Measurements from ENCODE around the gene SOX15. TPM values are rescaled to one million over a fixed set of nuclear protein-coding genes. Genes with fewer than 3 reads are reported as not detected.

The SOX15 gene
- total RNA-seq, result 18.7 and 19.0 TPM in 2 replicates

DNA sequence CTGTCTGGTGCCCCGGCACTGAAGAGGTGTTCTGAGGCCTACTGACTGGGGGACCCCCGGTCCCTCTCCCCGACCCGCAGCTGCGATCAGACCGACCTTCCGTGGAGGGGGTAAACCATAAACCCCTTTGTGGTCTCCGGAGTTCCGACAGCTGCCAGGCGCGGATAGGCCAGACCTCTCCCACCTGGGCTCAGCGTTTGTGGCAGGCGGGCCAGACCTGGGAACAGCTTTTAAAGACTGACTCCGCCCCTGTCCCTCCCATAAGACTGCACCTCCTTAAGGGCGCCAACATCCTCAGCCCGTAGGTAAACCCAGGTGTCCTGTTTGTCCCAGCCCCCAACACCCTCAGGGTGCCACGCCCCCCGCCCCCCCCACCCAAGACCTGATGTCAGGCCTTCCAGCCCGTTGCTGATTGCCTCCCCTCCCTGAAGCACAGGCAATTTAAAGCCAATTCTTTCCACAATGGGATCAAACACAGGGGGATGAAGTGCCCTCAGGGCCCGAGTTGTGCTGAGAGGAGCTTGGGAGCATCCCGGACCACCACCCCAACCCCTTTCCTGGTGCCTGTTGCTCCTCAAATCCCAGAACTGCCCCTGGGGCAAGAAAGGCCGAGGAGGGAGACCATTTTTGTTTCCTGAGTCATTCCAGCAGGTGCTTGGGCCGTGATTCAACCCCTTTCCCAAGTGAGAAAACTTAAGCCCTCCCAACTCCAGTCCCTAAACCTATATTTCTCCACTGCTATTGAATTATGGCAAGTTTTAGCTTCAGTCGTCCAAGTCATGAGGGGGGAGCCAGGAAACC, at the start of gene SOX15:
Gene SOX15 (minus strand): TSS at position 204 of the 801 bp plus-strand sequence. CDS start 418 bp downstream, outside the sequence.
- H3K4me3 ChIP-seq (ENCODE audit: low read depth, low read length), result peak within 1 kb of the TSS; percentile 21
- DNase-seq (ENCODE audit: low read depth), result no peak
- TF ChIP-seq, protein P1, sequence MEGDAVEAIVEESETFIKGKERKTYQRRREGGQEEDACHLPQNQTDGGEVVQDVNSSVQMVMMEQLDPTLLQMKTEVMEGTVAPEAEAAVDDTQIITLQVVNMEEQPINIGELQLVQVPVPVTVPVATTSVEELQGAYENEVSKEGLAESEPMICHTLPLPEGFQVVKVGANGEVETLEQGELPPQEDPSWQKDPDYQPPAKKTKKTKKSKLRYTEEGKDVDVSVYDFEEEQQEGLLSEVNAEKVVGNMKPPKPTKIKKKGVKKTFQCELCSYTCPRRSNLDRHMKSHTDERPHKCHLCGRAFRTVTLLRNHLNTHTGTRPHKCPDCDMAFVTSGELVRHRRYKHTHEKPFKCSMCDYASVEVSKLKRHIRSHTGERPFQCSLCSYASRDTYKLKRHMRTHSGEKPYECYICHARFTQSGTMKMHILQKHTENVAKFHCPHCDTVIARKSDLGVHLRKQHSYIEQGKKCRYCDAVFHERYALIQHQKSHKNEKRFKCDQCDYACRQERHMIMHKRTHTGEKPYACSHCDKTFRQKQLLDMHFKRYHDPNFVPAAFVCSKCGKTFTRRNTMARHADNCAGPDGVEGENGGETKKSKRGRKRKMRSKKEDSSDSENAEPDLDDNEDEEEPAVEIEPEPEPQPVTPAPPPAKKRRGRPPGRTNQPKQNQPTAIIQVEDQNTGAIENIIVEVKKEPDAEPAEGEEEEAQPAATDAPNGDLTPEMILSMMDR (conservative IDR thresholded peaks at IDR 0.05; ENCODE audit: low read depth, low read length), result no peak

DNA sequence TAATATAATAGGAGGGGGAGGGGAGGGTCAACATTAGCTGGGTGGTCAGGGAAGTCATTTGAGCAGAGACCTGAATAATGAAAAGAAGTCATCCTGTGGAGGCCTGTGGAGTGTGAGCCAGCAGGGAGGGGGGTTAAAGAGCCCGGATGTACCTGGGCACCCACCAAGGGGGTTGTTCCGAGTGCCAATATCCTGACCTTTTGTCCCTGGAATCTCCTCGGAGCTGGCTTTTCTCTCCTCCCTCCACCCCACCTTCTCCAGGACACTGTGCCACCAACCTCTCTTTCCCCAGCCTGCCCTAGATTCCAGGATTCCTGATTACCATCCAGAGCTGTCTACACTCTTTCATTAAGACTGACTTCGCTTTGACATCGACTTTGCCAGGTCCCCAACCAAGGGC, 46.3 kb upstream of the SOX15 start:
- TF ChIP-seq, protein P1 (conservative IDR thresholded peaks at IDR 0.05; ENCODE audit: low read depth, low read length), result no peak
- H3K4me3 ChIP-seq (ENCODE audit: low read depth, low read length), result no peak overlapping the region
- DNase-seq (ENCODE audit: low read depth), result no peak

DNA sequence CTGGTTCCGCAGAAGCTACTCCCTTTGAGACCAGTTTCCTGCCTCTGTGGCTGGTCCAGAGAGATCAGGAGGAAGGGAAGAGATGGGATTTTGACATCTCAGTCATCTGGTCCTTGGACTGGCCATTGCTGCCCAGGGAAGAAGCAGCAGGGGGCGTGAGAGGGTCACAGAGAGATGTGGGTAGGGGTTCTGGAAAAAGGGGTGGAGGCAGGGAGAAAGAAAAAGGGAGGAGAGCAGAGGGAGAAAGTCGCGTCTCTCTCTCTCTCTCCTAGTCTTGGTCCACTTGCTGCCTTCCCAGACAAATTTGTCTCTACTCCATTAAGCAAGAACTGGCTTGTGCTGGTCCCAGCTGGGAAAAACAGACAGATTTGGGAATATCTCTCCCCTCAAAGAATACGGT, 44.5 kb upstream of the SOX15 start:
- no peak for DNase-seq (ENCODE audit: low read depth)
- TF ChIP-seq, protein P1 (conservative IDR thresholded peaks at IDR 0.05; ENCODE audit: low read depth, low read length), result peak; percentile 72
- no peak overlapping the region for H3K4me3 ChIP-seq (ENCODE audit: low read depth, low read length)

DNA sequence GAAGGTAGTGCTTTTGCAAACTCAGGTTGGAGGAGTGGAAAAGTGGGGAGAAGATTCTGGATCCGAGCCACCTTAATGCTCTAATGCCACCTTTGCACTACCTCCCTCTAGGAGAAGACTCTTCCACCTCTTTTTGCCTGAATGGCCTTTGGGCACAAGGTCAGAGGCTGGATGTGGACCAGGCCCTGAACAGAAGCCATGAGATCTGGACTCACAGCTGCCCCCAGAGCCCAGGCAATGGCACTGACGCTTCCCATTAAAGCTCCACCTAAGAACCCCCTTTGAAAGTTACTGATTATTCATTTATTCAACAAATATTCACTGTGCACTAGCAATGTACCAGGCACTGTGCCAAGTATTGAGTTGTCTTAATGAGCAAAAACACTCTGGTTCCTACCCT, 43.2 kb upstream of the SOX15 start:
- TF ChIP-seq, protein P1 (conservative IDR thresholded peaks at IDR 0.05; ENCODE audit: low read depth, low read length), result no peak
- no peak for DNase-seq (ENCODE audit: low read depth)

DNA sequence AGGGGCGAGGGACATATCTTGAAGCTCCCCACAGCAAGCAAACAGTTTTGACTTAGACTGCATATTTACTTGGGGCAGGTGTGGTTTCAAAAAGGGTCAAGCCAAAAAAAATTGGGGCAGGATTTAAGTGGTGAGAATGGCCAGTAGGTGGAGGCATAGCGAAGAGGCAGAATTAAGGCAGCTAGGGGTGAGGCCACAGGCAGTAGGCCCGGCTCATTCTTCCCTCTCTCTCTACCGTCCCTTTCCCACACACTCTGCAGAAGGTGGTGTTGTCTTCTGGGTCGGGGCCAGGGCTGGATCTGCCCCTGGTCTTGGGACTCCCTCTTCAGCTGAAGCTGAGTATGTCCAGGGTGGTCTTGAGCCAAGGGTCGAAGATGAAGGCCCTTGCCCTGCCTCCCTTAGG, 42.6 kb upstream of the SOX15 start:
- DNase-seq (ENCODE audit: low read depth), result no peak
- TF ChIP-seq, protein P1 (conservative IDR thresholded peaks at IDR 0.05; ENCODE audit: low read depth, low read length), result peak; percentile 67
- no peak overlapping the region for H3K4me3 ChIP-seq (ENCODE audit: low read depth, low read length)

More for the DNA sequence above, 43.2 kb upstream of the SOX15 start:
- no peak overlapping the region for H3K4me3 ChIP-seq (ENCODE audit: low read depth, low read length)

DNA sequence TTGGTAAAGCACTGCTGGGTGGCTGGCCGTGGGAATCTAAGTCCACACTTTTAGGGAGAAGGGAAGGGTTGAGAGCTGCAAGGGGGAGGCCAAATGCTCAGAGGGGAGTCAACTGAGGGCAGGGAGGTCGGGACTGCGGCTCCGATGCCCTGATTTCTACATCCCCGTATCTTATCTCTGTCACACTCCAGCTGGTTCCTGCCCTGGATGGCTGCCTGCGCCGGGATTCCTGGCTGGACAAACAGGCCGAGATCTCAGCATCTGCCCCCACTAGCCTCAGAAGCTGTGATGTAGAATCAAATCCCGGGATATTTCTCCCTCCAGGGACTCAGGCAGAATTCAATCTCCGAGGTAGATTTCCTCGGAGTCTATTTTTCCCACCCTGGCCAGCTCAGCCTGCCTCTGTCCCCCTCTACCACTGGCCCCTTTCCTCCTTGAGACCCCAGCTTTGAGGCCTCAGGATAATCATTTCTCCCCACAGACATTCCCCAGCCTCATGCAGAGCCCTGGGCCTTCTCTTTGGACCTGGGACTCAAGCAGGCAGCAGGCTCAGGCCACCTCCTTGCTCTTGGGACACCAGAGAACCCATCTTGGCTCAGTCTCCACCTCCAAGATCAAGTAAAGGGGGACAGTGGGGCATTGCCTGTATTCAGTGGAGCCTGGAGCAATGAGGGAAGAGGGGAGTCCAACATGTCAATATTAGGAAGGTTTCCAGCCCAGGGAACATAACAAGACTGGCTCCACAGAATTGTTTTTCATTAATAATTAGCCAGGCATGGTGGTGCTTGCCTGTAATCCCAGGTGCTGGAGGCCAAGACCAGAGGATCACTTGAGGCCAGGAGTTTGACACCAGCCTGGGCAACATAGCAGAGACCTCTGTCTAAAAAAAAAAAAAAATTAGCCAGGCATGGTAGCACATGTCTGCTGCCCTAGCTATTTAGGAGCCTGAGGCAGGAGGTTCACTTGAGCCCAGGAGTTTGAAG, 41.8 kb upstream of the SOX15 start:
- DNase-seq (ENCODE audit: low read depth), result no peak
- no peak overlapping the region for H3K4me3 ChIP-seq (ENCODE audit: low read depth, low read length)
- TF ChIP-seq, protein P1 (conservative IDR thresholded peaks at IDR 0.05; ENCODE audit: low read depth, low read length), result no peak

All from epithelial cell of proximal tubule (primary cell).